GM12865 (cell line): Measurements from ENCODE around the gene DCXR.

Experiments
- DNase-seq: peaks from one replicate; pipeline ENCODE4 v3.0.0; 2010; ENCODE audit warnings: low read depth
- H3K4me3 ChIP-seq: 2 replicates; pipeline ENCODE4 v1.5.1; 2011; ENCODE audit warnings: mild to moderate bottlenecking, low read depth, low read length, control low read depth
- TF ChIP-seq, protein P1 (sequence below): IDR thresholded peaks from 2 replicates; pipeline ENCODE4 v1.5.1; 2011; ENCODE audit warnings: low read length, control low read depth, low read depth, inconsistent platforms; ENCODE audit not compliant: insufficient read depth; ENCODE audit errors: missing control alignments

DCXR gene

DNA sequence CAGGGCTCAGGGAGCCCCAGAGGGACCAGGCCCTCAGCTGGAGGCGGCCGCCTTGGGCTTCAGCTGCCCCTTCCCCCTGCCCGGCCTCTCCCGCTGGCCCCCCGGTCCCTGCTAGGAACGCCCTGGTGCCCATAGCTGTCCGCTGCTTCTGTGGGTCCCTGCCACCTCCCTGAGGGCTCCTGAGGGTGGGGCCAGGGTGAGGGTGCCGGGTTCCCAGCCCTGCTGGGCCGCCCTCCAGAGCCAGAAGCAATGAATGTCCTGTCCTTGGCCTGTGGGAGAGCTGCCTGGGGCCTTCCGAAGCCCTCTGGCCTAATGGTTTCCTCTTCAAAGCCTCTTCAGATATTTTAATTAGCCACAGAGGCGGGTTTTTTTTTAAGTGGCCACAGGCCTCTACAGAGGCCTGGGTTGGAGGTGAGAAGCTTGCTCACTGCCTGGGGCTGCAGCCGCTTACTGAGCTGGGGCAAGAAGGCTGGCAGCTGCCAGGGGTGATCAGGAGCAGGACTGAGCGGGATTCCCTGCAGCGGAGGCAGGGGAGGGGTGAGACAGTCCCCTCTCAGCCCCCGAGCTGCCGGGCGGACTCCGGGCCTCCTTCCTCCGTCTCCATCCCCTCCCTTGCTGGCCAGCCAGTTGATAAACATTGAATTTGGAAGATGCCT is 24.7 kb downstream of the DCXR start:
- TF ChIP-seq, protein P1, sequence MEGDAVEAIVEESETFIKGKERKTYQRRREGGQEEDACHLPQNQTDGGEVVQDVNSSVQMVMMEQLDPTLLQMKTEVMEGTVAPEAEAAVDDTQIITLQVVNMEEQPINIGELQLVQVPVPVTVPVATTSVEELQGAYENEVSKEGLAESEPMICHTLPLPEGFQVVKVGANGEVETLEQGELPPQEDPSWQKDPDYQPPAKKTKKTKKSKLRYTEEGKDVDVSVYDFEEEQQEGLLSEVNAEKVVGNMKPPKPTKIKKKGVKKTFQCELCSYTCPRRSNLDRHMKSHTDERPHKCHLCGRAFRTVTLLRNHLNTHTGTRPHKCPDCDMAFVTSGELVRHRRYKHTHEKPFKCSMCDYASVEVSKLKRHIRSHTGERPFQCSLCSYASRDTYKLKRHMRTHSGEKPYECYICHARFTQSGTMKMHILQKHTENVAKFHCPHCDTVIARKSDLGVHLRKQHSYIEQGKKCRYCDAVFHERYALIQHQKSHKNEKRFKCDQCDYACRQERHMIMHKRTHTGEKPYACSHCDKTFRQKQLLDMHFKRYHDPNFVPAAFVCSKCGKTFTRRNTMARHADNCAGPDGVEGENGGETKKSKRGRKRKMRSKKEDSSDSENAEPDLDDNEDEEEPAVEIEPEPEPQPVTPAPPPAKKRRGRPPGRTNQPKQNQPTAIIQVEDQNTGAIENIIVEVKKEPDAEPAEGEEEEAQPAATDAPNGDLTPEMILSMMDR, result no peak
- H3K4me3 ChIP-seq, result no peak overlapping the region
- no peak for DNase-seq

DNA sequence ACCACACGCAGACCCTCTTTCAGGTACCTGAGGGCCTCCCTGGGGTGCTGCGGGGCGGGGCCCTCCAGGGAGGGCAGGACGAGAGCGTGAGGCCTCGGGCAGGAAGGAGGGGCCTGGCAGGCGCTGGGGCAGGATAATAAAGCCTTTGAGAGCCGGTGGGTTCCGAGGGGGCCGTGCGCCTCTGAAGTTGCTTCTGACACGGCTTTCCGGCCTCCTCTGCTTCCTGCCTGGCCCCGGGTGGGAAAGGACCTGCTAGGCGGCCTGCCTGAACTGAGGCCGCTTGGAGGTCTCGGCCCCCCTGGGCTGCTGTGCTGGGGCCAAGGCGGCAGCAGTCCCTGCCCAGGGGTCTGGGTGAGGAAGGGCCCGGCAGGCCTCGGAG is 25.2 kb downstream of the DCXR start:
- DNase-seq, result no peak
- TF ChIP-seq, protein P1, result no peak
- H3K4me3 ChIP-seq, result no peak overlapping the region

DNA sequence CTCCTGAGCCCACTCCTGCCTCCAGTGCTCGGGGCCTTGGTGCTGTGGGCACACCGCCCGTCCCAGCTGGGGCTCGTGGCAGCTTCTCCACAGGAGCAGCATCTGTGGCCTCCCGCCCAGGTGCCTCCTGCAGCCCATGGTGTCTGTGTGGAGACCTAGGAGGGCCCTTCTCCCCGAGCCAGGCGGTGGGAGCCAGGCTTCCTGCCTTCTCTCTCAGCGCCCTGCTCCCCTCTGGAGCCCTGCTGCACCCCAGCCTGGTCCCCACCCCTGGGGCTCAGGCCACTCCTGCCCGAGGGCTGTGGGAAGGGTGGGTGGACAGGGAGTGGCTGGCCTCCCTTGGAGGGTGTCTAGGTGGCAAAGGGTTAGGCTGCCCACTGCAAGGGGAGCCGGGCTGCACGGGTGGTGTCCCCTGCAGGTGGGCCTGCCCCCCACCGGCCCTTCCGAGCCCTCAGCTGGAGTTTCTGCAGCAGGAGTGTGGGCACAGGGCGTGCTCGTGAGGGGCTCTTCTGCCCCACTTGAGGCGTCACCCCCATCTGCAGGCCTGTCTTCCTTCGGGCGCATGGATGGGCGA is 25.8 kb downstream of the DCXR start:
- DNase-seq, result no peak
- TF ChIP-seq, protein P1, result no peak
- H3K4me3 ChIP-seq, result no peak overlapping the region

DNA sequence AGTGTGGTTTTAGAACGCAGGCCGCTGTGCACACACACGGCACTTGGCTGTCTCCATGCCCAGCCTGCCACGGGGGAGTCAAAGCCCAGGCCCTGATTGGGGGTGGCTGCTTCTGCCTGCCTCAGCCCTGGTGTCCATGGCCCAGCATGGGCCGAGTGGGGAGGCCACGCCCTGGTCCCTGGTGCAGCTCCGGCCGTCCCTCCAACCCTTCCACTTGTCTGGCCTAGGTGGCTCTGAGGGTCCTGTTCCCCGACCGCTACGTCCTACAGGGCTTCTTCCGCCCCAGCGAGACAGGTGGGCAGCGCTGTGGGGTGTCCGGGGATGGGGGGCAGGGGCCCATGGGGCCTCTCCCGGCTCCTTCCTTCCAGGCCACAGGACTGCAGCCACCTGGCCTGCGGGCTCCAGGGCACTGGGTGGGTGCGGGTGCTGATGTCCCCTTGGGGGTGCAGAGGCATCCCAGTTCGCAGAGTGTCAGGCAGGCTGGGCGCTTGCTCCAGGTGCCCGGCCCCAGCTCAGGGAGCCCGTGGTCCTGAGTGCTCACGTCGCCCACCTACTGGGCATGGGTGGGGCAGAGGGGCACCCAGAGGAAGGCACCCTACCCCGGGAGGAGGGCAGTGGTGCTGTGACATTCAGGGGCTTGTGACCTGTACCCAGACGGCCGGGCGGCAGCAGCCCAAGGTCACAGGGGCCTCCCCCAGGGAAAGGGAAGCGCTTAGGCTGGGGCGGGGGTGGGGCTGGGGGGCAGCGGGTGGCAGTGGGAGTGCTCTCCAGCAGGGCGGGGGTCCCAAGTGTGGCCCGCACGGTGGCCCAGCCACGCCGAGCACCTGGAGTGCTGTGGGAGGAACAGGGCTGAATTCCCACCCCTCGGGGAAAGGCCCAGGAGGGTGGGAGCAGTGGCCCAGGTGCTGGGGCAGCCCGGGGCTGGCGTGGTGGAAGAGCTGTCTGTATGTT is 26.6 kb downstream of the DCXR start:
- TF ChIP-seq, protein P1, result no peak
- no peak for DNase-seq
- no peak overlapping the region for H3K4me3 ChIP-seq

DNA sequence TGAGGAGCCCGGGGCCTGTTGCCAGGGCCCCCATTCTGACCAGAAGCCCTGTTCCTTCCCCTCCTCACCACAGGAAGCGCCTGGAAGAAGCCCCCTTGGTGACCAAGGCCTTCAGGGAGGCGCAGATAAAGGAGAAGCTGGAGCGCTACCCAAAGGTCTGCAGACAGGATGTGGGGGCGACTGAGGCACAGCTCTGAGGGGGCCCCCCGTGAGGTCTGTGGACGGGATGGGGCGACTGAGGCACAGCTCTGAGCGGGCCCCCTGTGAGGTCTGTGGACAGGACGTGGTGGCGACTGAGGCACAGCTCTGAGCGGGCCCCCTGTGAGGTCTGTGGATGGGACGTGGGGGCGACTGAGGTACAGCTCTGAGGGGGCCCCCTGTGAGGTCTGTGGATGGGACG is 28.1 kb downstream of the DCXR start:
- TF ChIP-seq, protein P1, result no peak
- DNase-seq, result no peak
- no peak overlapping the region for H3K4me3 ChIP-seq

DNA sequence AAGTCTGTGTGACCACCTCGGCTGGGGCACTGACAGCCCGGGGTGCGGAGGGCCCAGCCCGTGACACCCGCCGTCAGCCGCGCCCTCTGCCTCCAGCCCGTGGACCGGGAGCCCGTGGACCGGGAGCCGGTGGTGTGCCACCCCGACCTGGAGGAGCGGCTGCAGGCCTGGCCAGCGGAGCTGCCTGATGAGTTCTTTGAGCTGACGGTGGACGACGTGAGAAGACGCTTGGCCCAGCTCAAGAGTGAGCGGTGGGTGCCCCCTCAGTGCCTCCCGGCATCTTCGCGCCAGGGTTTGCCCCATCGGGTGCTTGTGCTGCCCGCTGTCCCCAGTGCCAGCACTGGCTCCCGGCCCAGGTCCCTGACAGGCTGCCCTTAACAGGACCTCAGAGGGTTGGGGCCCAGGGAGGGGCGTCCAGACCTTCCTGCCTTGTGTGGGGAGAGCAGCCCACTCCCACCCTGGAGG is 28.5 kb downstream of the DCXR start:
- TF ChIP-seq, protein P1, result no peak
- no peak for DNase-seq

More for the DNA sequence above, 28.5 kb downstream of the DCXR start:
- no peak overlapping the region for H3K4me3 ChIP-seq
